M059J (cell line): ENCODE data around the gene TMEM184A. TPM values are rescaled to one million over a fixed set of nuclear protein-coding genes. Genes with fewer than 3 reads are reported as not detected.

Experiments
- DNase-seq: peaks from one replicate; pipeline ENCODE4 v3.0.0-alpha.2; 2012; ENCODE audit warnings: low read depth
- total RNA-seq: library from RNA; depleted of rRNA; stranded (reverse); fragments of >200 nt; shearing (Covaris generic); gene quantifications from 2 replicates; pipeline ENCODE4 v1.2.3, GENCODE V29; 2014

TMEM184A gene
- total RNA-seq, 1 experiment from 2014 or later, result 1.8 TPM

GRCh38 chr7:1550846-1551155 is 5.2 kb downstream of the TMEM184A start:
- no peak for DNase-seq

- no peak for DNase-seq
Measured at GRCh38 chr7:1550005-1550845, 5.8 kb downstream of the TMEM184A start.

DNA sequence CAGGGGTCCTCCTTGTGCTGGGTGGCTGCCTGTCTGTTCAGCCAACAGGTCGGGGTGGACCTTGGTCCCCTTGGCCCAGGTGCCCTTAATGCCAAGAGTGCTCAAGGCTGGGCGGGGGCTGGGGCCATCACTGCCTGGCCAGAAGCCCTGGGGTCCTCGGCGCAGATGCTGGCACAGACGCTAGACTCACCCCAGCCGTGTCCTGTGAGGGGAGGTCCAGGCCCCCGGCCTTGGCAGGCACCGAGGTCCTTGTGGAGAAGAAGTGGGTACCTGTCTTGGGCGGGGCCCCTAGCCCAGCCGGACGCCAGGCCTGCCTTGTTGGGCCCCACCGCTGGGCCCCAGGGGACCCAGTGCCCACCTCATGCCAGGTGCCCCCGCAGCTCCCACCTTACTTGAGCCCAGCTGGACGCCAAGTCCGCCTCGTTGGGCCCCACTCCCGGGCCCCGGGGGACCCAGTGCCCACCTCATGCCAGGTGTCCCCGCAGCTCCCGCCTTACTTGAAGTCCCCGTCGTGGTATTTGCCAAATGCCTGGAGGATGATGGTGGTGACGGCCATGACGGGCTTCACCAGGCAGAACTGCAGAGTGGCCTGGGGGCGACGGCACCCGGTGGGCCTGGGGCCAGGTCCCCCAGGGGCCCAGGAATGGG is 6.5 kb downstream of the TMEM184A start:
- no peak for DNase-seq

- no peak for DNase-seq
Measured at GRCh38 chr7:1548944-1549343, 7.1 kb downstream of the TMEM184A start.

DNA sequence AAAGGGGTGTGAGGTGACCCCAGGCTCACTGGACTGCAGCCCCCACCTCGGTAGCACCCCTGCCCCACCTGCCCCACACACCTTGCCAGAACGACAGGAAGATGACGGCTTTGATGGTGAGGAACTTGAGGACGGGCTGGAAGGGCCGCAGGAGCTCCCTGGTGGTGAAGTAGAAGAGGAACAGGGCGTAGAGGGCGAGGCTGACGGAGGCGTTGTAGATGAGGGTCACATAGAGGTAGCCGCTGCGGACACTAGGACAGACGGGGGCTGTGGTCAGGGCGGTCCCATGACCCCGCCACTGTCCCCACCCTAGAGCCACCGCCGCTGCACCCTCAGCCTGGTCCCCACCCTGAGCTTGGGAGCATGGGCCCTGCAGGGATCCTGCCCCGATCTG is 7.6 kb downstream of the TMEM184A start:
- no peak for DNase-seq

DNA sequence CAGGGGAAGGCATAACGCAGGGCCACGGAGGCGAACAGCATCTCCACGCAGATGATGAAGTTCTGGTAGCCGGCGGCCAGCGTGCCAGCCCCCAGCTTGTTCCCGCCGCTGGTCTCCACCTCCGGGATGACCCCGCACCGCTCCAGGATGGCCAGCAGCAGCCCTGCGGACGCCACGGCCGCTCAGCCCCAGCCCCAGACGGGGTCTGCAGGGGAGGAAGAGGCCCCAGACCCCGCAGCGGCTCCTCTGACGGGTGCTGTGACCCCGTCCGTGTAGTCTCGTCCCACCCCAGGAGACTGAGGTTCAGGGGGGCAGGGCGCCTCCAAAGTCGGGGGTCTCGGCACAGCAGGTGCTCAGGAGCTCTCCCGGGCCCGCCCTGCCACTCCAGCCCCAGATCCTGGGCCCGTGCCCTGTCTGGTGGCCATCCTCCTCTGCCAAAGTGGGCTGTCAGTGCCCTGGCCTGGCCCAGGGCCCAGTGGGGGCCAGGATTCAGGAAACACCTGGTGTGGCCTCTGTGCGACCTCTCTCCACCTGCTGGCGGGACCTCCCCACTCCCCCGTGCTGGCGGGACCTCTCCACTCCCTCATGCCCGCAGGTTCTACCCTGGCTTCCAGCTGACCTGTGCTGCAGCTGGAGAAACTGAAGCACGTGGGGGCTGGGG is 8.1 kb downstream of the TMEM184A start:
- DNase-seq, result no peak

- DNase-seq, result no peak
Measured at GRCh38 chr7:1546909-1547776, 8.9 kb downstream of the TMEM184A start.

DNA sequence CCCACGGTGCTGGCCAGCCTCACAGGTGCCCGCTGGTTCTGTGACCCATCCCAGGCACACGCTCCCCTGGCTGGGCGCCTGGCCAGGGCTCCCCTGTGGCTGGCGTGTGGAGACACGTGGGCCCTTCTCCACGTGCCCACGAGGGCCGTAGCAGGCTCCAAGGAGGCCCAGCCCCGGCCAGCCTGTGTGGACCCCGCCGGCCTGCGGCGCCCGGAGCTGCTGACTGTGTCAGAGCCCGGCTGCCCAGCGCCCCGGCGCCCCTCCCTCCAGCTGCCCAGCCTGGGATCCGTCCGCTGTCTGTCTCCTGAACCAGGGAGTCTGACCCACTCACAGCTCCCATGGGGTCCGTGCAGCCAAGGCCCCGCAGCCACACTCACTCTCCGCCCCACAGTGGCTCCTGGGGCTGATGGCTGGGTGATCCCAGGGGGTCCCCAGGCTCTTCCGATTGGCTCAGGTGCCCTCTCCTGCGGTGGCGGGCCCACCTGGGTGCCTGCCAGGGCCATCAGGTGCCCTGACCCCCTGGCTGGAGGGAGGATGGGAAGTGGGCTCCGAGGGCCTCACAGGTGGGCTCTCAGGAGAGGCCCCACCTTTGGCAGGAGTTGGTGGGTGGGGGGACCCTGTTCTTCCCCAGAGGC is 9.6 kb downstream of the TMEM184A start:
- DNase-seq, result no peak

DNA sequence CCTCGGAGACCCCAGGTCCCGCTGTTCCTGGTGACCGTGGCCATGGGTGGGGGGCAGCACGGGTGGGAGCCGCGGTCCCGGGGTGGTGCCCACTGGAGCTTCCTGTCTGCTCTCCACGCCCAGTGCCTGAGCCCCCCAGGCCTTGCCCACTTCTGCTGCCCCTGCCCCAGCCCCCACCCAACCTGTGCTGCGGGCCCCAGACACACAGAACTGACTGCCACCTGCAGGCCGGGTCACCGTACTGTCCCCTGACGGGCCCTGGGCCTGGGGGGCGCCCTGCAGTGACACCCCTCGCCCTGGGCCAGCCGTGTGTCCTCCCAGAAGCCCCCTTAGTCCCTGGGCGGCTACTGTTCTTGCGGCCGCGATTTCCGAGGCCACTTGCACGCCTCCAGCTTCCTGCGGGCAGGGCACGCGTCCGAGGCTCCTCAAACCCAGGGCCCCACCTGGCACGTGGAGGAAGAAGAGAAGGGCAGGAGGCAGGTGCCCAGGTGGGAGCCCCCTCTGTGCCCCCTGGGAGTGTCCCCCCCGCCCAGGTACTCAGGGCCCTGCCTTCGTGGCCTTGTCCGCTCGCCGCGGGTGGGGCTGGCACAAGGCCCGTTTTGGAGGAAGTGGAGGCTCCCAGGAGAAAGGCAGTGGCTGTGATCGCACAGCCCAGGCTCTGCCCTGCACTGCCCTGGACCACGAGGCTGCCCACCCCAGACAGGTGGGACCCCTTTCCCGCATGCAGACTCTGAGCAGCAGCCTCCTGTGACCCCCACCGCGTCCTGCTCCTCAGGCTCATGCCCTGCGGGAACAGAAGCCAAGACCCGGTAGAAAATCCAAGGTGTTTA is 10.4 kb downstream of the TMEM184A start:
- no peak for DNase-seq

DNA sequence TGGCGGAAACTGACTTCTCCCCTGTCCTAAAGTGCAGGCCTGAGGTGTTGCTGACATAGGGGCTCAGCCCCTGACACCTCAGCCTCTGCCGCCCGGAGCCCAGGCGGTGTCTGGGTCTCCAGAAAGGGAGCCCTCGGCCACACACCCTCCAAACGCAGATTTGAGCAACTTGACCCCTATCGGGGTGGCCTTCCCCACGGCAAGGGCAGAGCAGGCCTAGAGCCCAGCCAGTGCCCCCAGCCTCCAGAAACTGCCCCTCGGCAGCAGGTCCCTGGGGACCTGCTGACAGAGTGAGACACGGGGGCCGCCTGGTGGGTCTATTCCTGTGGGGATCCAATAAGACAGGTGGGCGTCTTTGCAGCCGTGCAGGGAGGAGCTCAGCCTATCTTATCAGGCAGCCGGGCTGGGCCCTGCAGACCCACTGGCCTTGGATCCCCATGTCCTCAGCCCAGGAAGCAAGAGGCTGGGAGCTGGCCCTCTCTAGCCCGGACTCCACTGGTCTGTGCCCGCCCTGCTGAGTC is 11.0 kb downstream of the TMEM184A start:
- no peak for DNase-seq

DNA sequence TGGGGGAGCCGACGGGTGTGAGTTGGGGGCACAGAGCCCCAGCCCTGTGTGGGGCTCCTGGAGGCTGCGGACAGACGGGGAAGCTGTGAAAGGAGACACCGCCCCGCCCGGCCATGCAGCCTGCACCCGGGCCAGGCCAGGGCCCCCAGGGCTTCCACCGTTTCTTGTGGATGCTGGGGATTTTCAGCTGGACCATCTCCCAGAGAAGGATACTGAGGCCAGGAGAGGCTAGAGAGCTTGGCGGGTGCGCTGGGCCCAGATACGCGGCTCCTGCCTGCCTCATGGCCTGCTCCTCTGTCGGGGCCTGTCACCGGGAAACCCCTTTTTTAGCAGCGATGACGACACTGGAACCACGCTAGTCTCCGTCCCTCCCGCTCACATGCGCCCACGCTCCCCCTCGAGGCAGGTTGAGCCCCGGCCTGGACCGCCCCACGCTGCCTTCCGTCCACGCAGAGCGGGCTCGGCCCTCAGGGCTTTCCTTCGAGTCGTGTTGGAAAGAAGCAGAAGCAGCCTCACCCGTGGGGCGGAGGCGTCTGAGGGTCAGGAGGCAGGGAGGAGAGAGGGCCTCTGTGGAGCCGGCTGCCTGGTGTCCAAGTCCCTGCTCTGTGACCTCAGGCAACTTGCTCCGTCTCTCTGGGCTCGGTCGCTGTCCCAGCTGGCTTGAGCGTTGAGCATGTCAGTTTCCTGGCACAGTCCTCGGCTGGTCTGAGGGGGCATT is 11.7 kb downstream of the TMEM184A start:
- no peak for DNase-seq

- DNase-seq, result no peak
Measured at GRCh38 chr7:1543826-1544177, 12.2 kb downstream of the TMEM184A start.

- DNase-seq, result no peak
Measured at GRCh38 chr7:1542841-1543747, 12.9 kb downstream of the TMEM184A start.

DNA sequence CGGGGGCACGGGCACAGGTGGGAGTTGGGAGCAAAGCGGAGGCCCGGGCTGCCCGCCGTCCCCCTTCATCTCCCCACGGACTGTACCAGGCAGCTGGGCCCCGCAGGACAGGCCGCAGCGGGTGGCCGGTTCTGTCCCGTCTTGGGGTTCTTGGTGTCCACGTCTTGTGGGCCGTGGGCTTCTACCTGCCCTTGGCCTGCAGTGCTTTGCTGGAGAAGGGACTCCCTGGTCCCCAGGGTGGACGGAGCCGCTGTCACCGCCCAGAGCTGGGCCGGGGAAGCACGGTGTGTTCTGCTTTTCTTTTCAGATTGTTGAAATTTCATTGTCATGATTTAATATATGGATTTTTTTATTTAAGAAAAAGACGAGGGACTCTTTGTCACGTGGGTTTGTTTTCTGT is 13.7 kb downstream of the TMEM184A start:
- DNase-seq, result no peak

- DNase-seq, result no peak
Measured at GRCh38 chr7:1541431-1542162, 14.4 kb downstream of the TMEM184A start.

DNA sequence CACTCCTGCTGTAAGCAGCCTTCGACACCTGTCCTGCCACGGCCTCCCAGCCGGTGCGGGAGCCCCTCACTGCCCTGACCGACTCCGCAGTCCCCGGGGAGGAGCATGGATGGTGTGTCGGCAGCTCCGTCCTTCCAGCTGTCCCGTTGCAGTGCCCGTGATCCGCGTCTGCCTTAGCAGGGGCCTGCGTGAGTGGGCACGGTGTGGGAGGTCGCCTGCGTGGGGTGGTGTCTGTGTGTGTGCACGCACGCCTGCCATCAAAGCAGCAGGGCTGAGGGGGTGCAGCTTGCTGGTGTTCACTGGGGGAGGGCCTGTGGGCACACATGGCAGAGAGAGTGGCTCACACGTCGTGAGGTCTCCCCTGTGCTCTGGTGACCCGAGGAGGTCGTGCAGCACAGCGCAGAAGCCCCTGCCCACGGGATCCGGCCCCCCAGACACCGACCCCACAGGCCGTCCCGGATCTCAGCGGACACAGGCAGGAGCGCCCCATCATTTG is 15.2 kb downstream of the TMEM184A start:
- DNase-seq, result no peak

DNA sequence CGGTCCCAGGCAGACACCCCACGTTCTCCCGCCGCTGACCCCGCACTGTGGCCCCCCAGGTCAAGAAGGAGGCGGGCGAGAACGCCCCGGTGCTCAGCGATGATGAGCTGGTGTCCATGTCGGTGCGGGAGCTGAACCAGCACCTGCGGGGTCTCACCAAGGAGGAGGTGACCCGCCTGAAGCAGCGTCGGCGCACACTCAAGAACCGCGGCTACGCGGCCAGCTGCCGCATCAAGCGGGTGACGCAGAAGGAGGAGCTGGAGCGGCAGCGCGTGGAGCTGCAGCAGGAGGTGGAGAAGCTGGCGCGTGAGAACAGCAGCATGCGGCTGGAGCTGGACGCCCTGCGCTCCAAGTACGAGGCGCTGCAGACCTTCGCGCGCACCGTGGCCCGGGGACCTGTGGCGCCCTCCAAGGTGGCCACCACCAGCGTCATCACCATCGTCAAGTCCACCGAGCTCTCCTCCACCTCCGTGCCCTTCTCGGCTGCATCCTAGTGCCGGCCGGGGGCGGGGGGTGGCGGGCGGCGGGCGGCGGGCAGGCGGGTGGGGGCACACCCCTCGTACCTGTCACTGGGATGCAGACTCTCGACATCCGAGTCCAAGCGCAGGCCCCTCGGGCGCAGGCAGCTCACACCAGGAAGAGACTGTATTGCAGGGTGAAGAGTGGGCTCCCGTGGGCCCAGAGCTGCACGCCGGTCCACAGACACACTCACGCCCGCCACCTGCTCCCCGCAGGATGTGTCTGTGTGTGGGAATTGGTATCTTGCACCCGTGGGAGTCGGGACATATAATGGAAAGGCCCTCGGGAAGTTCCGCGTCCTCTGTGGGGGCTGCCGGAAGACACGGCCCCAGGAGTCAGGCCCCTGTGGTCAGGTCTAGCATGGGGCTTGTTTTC is 15.9 kb downstream of the TMEM184A start:
- no peak for DNase-seq
